CD4-positive, alpha-beta T cell treated with Interleukin-6 for 4 hours (primary cell): ENCODE data around the gene ATXN1L.
"Not testable (repeated sequence)": the region's sequence is repeated elsewhere in the genome, so short reads cannot be mapped to it uniquely, and the experiment has no call there.

Experiments
- DNase-seq: peaks from one replicate; pipeline ENCODE4 v3.0.0-alpha.2; 2020; ENCODE audit warnings: mixed read lengths

ATXN1L gene

DNA sequence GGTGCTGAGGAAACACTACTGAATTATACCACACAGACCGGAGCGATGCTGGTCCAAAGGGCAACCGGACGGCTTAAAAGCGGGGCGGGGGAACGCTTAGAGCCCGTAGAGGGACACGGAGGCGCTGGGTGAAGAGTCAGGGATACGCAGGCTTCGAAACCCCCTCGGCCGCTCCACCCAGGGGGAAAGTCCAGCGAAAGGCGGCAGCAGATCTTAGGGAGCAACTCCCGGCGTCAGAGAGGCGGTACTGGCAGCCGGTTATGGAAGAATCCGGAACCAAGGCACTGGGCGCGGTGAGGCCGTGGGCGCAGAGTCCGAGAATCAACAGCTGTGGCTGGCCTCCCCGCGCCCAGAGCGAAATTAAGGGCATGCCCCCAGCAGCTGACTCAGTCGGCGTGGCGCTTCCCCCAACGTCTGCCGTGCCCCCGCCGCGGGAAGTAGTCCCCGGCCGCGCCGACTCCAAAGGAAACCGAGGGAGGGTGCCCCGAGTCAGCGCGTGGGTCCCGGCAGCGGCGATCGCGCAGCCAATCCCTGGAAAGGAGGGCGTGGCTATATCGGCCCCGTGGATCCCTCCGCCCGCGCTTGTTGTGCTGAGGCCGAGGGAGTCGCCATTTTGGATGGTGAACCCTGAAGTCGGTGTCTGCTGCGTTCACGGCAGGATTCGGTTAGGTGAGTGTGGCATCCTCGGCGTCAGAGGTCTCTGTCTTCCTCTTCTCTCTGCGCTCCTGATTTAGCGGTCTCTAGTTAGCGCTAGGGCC is 49.3 kb downstream of the ATXN1L start, which contains the start of gene IST1:
IST1 (plus strand) TSS at position 611 of the 758 bp plus-strand sequence. CDS start 20,110 bp downstream, outside the sequence.
- DNase-seq, result peak; percentile 98

DNA sequence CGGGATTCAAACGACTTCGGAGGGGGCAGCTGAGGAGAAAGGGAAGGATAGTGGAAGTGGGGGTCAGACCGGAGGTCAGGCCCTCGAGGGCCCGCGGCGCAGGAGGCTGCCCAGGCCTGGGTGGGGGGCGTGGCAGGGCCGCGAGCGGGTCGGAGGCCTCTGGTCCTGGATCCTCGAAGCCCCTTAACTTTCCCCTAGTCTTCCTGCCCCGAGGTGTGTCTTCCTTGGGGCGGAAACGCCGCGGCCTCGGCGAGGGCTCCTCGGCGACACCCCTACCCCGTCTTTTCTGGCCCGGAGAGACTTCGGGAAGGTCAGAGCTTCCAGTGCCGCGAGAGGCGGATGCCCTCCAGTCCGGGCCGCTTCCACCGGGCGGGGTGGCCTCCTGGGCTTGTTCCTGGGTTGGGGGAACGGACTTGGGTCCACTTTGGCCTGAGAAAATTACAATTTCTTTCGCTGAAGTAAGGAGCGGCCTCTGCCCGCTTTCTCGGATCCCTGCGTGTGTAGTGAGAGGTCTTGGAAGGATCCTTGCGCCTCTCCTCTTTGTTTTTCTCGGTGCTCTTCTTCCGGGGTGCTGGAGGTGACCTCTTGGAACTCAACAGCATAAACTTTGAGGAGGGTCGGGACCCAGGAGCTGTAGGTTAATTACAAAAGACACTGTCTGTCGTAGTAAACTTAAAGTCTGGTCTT is 50.0 kb downstream of the ATXN1L start:
- peak; percentile 48 for DNase-seq

DNA sequence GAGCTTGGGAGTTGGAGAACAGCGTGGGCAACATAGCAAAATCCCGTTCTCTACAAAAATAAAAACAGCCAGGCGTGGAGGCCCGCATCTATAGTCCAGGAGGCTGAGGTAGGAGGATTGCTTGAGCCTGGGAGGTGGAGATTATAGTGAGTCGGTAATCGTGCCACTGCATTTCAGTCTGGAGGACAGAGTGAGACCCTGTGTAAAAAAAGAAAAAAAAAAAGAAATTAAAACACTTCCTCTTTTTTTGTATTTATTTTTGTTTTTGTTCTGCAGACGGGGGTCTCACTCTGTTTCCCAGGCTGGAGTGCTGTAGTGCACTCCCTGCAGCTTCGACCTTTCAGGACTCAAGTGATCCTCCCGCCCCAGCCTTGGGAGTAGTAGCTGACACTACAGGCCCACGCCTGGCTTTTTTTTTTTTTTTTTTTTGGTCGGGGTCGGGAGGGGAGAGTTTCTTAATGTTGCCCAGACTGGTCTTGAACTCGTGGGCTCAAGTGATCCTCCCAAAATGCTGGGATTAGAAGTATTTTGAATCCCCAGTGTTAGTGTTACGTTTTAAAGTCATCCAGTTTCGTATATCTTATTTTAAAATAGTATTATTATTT is 51.1 kb downstream of the ATXN1L start:
- DNase-seq, result no peak

DNA sequence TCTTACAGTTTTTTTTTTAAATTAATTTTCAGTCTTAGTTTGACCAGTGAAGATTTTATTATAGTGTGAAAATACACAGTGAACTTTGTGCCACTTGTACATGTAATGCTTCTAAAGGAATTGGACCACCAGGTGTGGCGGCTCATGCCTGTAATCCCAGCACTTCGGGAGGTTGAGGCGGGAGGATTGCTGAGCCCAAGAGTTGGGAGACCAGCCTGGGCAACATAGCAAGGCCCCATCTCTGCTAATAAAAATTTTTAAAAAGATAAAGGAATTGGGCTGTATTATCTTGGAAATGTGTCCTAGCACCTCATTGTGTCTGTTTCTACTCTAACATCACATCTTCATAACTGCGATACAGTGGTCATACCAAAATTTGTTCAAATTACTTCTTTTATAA is 53.4 kb downstream of the ATXN1L start:
- DNase-seq, result no peak

DNA sequence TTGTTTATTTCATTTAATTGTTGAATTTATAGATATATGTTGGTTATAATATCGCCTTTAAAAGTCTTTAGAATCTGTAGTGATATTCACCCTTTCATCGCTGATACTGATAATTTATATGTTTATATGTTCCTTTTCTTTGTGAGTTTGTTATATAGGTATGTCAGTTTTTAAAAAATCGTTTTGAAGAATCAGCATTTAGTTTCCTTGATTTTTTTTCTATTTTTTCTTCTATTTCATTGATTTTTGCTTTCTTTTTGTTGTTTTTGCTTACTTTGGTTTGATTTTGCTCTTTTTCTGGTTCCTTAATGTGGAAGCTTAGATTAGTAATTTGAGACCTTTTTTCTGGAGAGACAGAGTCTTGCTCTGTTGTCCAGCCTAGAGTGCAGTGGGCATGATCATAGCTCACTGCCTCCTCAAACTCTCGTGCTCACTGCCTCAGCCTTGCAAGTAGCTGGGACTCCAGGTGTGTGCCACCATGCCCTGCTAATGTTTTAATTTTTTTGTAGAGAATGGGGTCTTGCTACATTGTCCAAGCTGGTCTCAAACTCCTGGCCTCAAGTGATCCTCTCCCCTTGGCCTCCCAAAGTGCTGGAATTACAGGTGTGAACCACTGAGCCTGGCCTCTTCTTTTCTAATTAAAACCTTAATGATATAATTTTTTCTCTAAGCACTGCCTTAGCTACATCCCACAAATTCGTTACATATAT is 57.0 kb downstream of the ATXN1L start:
- no peak for DNase-seq

DNA sequence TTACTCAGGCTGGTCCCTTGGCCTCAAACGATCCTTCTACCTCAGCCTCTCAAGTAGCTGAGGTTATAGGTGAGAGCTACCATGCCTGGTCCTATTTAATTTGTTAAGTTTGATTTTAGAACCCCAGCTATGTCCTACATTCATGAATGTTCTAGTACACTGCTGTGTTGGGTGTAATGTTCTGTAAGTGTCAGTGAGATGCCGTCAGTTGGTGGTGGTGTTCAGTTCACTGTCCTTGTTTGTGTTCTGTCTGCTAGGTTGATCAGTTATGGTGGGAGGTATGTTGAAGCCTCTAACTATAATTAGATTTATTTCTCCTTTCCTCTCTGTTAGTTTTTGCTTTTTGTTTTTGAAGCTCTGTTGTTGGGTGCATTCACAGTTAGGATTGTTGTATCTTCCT is 57.8 kb downstream of the ATXN1L start:
- DNase-seq, result no peak

DNA sequence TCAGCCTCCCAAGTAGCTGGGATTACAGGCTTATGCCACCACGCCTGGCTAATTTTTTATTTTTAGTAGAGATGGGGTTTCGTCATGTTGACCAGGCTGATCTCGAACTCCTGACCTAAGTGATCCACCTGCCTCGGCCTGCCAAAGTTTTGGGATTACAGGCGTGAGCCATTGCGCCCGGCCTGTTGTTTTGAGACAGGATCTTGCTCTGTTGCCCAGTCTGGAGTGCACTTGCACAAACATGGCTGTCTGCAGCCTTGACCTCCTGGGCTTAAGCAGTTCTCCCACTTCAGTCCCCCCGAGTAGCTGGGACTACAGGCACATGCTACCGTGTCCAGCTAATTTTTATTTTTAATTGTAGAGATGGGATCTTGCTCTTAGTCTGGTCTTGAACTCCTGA is 58.5 kb downstream of the ATXN1L start:
- DNase-seq, result no peak

DNA sequence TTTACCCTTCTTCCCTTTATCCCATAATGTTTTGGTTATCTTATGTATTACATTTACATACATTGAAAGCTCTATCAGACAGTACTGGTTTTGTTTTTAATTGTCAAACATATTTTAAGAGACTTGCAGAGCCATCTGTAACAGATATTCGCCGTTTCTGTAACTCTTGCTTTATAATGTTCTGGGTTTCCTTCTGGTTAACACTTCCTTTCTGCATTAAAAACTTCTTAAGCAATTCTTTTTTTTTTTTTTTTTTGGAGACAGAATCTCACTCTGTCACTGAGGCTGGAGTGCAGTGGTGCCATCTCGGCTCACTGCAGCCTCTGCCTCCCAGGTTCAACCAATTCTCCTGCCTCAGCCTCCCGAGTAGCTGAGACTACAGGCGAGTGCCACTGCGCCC is 60.0 kb downstream of the ATXN1L start:
- not testable (repeated sequence) for DNase-seq
